ENCODE measurements around the gene PDE6G.

PDE6G gene

DNA sequence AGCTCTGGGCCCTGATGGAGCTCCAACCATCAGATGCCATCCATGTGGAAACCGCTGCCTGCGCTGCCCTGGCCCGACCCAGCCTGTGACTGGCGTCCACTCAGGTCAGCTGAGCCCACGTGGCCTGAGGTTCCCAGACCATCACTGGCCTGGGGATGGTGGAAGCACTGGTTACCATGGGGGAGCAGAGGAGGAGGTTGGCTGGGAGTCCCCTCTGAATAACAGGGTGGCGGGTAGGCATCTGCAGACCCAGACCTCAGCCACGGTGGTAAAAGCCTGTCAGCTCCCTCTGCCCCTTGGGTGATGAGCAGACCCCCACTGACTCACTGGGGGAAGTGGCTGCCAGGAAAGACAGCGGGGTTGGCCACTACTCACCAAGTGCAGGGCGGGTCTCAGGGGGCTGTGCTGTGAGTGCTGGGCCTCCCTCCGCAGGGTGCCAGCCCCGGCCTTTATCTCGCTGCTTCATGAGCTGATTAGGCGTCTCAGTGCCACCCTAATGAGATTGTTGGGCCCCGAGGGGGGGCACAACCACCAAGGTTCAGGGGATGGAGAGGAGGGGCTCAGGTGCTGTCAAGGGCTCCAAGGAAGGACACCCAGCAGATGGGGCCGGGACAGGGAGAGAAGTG, at the start of gene PDE6G:
PDE6G (minus strand) TSS at position 425 of the 626 bp plus-strand sequence. CDS start 3,237 bp downstream, outside the sequence.
- no peak for DNase-seq

GRCh38 chr17:81705518-81706231, 49.3 kb upstream of the PDE6G start:
- DNase-seq: no peak

- DNase-seq: no peak
Observed at GRCh38 chr17:81703747-81704654, 47.7 kb upstream of the PDE6G start.

DNA sequence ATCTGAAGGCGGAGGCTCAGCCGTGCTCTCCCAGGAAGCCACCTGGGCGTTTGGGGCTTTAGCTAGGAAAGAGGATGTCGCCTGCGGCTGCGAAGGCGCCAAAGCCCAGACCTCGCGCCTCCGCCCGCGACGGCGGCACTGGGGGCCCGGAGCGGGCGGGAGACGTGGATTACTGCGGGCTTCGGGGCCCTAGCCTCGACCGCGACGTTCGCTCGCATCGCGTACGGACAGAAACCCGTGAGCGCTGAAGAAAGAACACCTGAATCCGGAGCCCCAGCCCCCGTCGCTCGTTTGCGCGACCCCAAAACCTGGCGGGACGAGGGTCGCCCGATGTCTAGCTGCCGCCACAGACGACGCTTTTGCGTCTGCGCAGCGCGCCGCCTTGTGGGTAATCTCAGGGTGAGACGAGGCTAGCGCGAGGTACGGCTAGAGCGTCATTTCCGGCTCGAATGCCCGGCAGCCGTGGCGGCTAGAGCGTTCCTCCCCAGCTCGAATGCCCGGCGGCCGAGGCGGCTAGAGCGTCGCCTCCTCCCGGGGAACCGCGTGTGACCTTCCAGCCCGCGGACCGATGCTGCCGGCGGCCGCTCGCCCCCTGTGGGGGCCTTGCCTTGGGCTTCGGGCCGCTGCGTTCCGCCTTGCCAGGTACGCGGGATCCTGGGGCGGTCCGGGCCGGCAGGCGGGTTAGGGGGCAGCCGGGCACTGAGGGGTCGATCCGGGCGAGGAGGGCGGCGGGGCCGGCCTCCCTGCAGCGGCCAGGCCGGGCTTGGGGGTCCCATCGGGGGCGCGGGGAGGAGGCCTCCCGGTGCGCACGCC, 46.8 kb upstream of the PDE6G start, which contains the start of gene MRPL12:
MRPL12 (plus strand) TSS at position 434 of the 813 bp plus-strand sequence; CDS start at position 569, 135 bp downstream.
- DNase-seq: peak; percentile 75 to 81 (median 80)

DNA sequence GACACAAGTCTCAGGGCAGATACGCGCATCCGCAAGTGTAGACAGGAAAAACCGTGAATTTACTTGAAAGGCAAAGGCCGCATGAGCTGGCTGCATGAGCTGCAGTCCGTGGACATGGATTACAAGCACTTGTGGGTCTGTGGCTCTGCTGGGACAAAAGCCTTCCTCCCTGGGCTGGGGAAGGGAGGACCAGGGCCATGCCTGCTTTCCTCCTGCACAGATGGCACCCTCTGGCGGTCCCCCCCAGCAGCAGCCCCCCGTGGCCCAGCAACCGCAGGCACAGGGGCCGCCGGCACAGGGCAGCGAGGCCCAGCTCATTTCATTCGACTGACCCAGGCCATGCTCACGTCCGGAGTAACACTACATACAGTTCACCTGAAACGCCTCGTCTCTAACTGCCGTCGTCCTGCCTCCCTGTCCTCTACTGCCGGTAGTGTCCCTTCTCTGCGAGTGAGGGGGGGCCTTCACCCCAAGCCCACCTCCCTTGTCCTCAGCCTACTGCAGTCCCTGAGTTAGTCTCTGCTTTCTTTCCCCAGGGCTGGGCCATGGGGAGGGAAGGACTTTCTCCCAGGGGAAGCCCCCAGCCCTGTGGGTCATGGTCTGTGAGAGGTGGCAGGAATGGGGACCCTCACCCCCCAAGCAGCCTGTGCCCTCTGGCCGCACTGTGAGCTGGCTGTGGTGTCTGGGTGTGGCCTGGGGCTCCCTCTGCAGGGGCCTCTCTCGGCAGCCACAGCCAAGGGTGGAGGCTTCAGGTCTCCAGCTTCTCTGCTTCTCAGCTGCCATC, 45.1 kb upstream of the PDE6G start:
- no peak for DNase-seq

DNA sequence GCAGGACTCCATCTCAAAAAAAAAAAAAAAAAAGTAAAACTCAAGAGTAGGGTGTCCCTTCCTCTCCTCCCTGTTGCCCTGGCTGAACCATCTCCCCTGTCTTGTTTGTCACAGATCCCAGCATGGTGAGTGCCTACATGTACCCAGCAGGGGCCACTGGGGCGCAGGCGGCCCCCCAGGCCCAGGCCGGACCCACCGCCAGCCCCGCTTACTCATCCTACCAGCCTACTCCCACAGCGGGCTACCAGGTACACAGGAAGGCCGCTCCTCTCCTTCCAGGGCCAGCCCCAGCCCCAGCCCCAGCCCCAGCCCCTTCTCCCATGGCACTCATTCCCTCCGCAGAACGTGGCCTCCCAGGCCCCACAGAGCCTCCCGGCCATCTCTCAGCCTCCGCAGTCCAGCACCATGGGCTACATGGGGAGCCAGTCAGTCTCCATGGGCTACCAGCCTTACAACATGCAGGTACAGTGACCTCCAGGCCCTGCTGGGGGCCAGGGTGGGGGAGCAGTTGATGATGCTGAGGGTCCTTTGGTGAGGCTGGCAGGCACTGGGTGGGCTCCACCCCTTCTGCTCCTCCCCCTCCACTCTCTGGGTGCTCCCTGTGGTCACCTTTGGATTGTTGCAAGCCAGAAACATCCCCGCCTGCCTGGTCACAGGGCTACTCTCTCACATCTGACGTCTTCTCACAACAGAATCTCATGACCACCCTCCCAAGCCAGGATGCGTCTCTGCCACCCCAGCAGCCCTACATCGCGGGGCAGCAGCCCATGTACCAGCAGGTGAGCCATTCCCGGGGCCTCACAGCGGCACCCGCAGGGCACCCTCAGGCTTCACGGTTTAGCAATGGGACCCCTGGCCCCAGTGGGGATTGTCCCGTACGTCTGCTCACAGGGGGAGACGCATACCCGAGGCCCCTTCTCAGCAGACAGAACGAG, 44.3 kb upstream of the PDE6G start:
- DNase-seq: no peak

GRCh38 chr17:81697261-81698044, 41.1 kb upstream of the PDE6G start:
- DNase-seq: no peak

GRCh38 chr17:81696218-81696941, 40.0 kb upstream of the PDE6G start:
- no peak for DNase-seq

GRCh38 chr17:81695801-81696200, 39.5 kb upstream of the PDE6G start:
- DNase-seq: no peak

GRCh38 chr17:81695211-81695610, 38.9 kb upstream of the PDE6G start:
- no peak for DNase-seq

GRCh38 chr17:81694810-81695209, 38.5 kb upstream of the PDE6G start:
- no peak for DNase-seq

DNA sequence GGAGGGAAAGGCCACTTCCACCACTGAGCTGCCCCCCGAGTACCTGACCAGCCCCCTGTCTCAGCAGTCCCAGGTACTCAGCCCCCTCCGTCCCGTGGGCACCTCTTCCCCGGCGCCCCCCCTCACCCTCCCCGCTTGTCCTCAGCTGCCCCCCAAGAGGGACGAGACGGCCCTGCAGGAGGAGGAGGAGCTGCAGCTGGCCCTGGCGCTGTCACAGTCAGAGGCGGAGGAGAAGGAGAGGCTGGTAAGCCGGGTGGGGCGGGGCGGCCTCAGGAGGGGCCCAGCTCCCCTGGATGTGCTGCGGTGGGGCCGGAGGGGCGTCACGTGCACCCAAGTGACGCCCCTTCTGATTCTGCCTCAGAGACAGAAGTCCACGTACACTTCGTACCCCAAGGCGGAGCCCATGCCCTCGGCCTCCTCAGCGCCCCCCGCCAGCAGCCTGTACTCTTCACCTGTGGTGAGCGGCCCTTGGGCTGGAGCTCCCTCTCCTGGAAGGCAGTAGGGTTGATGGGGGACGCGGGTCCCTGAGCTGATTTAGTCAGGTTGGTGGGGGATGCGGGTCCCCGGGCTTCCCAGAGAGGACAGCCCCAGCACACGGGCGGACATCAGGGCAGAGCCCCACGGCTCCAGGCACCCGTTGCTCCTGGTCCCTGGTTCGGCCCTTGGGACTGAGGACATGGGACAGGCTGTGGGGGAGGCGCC, 37.3 kb upstream of the PDE6G start:
- no peak for DNase-seq

DNA sequence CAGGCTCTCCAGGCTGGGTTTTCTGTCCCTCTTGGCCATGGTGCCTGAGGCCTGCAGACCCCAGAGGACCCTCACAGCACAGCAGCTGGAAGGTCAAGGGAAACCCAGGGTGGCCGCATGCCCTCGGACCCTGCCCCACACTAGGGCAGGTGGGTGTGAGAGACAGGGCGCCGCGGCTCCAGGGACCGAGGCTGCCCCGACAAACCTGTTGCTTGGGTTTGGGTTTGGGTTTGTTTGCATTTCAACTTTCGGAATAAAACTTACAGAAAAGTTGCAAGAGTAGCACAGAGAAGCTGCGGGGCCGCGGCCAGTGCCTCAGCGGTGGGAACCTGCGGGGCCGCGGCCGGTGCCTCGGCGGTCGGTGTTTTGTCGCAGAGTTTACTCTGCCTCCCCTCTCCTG, 35.3 kb upstream of the PDE6G start:
- DNase-seq: no peak

- DNase-seq: no peak
Observed at GRCh38 chr17:81691196-81691595, 34.9 kb upstream of the PDE6G start.

DNA sequence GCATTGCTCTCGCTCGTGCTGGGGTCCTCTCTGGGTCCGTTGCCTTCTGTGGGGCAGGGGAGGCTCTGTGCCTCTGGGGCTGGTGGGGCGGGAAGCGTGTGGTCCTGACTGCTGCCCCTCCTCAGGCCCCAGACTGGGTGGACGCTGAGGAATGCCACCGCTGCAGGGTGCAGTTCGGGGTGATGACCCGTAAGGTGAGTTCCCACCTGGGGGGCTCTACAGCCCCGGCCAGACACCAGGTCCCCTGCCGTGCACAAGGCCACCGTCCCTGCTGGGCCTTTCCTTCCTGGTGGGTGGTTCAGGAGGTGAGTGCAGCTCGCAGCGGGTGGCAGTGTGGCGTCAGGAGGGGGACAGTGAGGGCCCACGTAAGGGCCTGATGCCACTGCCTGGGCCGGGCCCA, 34.2 kb upstream of the PDE6G start:
- no peak for DNase-seq

DNA sequence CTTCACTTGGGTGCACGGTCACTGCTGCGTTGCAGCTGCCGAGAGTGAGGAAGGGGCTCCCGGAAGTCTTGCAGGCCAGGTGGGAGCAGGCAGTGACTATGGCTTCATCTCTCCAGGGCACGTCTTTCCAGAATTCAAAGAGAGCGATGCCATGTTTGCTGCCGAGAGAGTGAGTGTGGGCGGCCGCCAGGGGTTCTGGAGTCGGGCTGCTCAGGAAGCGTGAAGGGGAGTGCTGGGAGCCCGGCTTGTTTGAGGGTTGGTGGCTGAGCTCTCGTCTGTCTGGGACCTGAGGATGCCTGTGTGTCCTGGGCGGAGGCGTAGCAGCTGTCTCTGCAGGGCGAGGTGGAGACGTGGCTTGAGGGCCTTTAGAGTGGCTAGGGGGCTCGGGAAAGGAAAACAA, 33.7 kb upstream of the PDE6G start:
- DNase-seq: no peak

- DNase-seq: no peak
Observed at GRCh38 chr17:81688616-81689015, 32.3 kb upstream of the PDE6G start.
